Lower lobe of right lung (tissue), 2 donors: Measurements from ENCODE around the gene DCTN1. TPM values are rescaled to one million over a fixed set of nuclear protein-coding genes. Genes with fewer than 3 reads are reported as not detected.
A peak's percentile ranks its signal among the peaks of the same experiment; 100 is the strongest.

Source experiments
- ATAC-seq, 2 donors: fragments of 200-7000 bp; cut with Tn5 transposase; one replicate each; pipeline ENCODE4 v1.9.1; 2020 to 2022; ENCODE audit warnings: mild to moderate bottlenecking in 2 of 2, moderate library complexity in 2 of 2
- DNase-seq: peaks from one replicate; pipeline ENCODE4 v3.0.0-alpha.2; 2020
- H3K27ac ChIP-seq: fragments of 200-600 bp; one replicate; pipeline ENCODE4 v1.8.0; 2022
- H3K27me3 ChIP-seq: fragments of 200-600 bp; one replicate; pipeline ENCODE4 v1.8.0; 2022; ENCODE audit warnings: low read depth
- H3K36me3 ChIP-seq: fragments of 200-600 bp; one replicate; pipeline ENCODE4 v1.8.0; 2022; ENCODE audit warnings: mild to moderate bottlenecking
- H3K4me1 ChIP-seq: fragments of 200-600 bp; one replicate; pipeline ENCODE4 v1.8.0; 2022
- H3K4me3 ChIP-seq: fragments of 200-600 bp; one replicate; pipeline ENCODE4 v1.8.0; 2022; ENCODE audit warnings: mild to moderate bottlenecking
- H3K9me3 ChIP-seq: fragments of 200-600 bp; one replicate; pipeline ENCODE4 v1.8.0; 2022
- intact Hi-C: fragments of 100-400 bp; cut with DNase I; formaldehyde crosslinking; loops from one replicate; pipeline ENCODE4 v1.11.0; 2022
- total RNA-seq: library from RNA; stranded (reverse); fragmentation: NEBNext Ultra II Directional; extraction: Animal tissue kit (Norgen Biotek cat#: 25700); gene quantifications from one replicate; pipeline ENCODE4 v1.2.1, GENCODE V29; 2021
- TF ChIP-seq, protein P1 (sequence below): fragments of 200-600 bp; IDR thresholded peaks from one replicate; pipeline ENCODE4 v1.8.0; 2022; ENCODE audit warnings: antibody characterized with exemption, mild to moderate bottlenecking
- donor health status: DM: no; HTN: yes; CAD: no; lungs with severe emphysema.

The DCTN1 gene
- total RNA-seq, 1 donor from 2014 or later: 142 TPM

DNA sequence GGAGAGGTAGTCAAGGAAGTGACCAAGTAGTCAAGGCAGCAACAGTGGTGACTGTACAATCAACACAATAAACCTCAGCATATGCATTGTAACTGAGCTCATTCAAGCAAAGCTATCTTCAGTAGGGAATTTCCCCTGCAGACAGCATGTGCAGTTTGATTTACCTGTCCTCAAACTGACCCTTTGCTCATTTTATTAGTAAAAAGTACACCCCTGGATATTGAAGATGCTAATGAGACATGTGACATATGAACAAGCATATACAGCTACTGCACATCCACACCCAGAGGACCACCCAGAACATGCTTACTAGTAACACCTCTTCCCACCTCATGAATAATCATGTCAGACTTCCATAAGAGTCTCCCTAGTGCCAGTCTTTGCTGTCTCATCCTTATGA, 25.9 kb upstream of the DCTN1 start:
- Histone ChIP-seq H3K4me1 (no peaks in the 10 kb centered on the region), H3K36me3 (no peaks in the 10 kb centered on the region), H3K9me3 (no peaks in the 10 kb centered on the region), H3K27ac (no peak overlapping the region), H3K4me3 (no peak overlapping the region), H3K27me3 (no peaks in the 10 kb centered on the region)
- intact Hi-C loops: no loop called here
- ATAC-seq (no peak), DNase-seq (no peak)
- TF ChIP-seq, protein P1, sequence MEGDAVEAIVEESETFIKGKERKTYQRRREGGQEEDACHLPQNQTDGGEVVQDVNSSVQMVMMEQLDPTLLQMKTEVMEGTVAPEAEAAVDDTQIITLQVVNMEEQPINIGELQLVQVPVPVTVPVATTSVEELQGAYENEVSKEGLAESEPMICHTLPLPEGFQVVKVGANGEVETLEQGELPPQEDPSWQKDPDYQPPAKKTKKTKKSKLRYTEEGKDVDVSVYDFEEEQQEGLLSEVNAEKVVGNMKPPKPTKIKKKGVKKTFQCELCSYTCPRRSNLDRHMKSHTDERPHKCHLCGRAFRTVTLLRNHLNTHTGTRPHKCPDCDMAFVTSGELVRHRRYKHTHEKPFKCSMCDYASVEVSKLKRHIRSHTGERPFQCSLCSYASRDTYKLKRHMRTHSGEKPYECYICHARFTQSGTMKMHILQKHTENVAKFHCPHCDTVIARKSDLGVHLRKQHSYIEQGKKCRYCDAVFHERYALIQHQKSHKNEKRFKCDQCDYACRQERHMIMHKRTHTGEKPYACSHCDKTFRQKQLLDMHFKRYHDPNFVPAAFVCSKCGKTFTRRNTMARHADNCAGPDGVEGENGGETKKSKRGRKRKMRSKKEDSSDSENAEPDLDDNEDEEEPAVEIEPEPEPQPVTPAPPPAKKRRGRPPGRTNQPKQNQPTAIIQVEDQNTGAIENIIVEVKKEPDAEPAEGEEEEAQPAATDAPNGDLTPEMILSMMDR: no peak

DNA sequence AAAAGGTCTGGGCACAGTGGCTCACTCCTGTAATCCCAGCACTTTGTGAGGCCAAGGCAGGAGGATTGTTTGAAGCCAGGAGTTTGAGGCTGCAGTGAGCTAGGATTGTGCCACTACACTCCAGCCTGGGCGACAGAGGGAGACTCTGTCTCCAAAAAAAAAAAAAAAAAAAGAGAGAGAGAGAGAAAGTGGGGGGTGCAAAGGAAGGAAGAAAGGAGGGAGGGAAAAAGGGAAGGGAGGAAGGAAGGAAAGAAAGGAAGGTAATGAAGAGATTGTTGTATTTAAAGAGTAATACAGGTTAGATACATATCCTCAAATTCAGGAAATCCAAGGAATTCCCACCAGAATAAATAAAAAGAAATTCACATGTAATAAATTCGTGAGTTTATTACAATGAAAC, 21.8 kb upstream of the DCTN1 start:
- DNase-seq: no peak

DNA sequence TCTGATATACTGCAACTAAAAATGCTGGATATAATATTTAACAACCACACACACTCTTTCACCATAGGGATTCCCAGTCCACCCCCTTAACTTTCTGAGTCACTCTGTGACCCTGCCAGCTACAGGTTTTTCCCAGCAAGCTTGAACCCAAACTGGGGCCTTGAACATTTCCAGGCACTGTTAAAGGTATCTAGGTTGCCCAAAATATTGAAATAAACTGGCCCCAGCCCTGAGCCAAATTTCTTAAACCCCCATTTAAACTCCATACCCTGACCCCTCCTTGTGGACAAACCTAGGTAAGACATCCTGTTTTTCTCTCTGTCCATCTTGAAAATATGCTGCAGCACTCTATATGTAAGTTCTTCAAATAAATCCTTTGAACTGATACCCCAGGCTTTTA, 19.7 kb upstream of the DCTN1 start:
- H3K36me3 ChIP-seq: no peaks in the 10 kb centered on the region
- no peaks in the 10 kb centered on the region for H3K27me3 ChIP-seq
- H3K4me1 ChIP-seq: no peaks in the 10 kb centered on the region
- DNase-seq (no peak), ATAC-seq (peak in 1 of 2 donors; percentile 60)
- no peak overlapping the region for H3K4me3 ChIP-seq
- no peaks in the 10 kb centered on the region for H3K9me3 ChIP-seq
- intact Hi-C loops: no loop called here
- H3K27ac ChIP-seq: no peak overlapping the region
- TF ChIP-seq, protein P1: peak; percentile 46

More for the DNA sequence above, 21.8 kb upstream of the DCTN1 start:
- TF ChIP-seq, protein P1: no peak
- H3K27me3 ChIP-seq: no peaks in the 10 kb centered on the region
- H3K27ac ChIP-seq: no peak overlapping the region
- H3K36me3 ChIP-seq: no peaks in the 10 kb centered on the region
- no peaks in the 10 kb centered on the region for H3K9me3 ChIP-seq
- intact Hi-C loops: no loop called here
- ATAC-seq: no peak
- H3K4me3 ChIP-seq: no peak overlapping the region
- no peaks in the 10 kb centered on the region for H3K4me1 ChIP-seq

DNA sequence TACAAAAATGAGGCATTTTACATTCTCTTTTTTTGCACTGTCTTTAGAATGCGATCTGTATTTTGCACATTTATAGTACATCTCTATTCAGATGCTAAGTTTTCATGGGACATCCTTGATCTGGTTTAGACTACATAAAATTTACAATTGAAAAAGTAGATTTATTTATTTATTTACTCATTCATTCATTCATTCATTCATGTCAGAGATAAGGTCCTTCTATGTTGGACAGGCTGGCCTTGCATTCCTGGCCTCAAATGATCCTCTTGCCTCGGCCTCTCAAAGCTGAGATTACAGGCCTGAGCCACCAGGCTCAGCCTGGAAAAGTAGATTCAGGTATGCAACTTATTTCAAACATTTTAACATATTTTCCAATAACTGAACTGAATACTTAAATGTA, 16.0 kb upstream of the DCTN1 start:
- intact Hi-C loops: no loop called here
- H3K27ac ChIP-seq: no peak overlapping the region
- H3K9me3 ChIP-seq: no peaks in the 10 kb centered on the region
- no peaks in the 10 kb centered on the region for H3K27me3 ChIP-seq
- peaks cover 4% of the 10 kb centered on the region for H3K4me1 ChIP-seq
- no peak for ATAC-seq
- H3K36me3 ChIP-seq: no peaks in the 10 kb centered on the region
- TF ChIP-seq, protein P1: no peak
- no peak overlapping the region for H3K4me3 ChIP-seq
- no peak for DNase-seq

DNA sequence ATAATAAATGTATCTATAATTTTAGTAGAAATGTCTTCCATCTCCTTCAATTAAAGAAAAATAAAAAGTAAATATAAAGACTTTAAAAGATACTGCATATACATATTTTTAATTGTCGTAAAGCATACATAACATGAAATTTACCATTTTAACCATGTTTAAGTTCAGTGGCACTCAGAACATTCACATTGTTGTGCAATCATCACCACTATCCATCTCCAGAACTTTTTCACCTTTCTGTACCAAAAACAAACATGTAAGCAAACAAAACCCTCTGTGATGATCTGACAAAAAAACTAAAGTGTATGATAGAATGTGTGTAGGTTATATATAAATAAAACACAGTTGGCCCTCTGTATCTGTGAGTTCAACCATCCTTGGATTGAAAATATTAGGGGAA, 13.4 kb upstream of the DCTN1 start:
- Histone ChIP-seq H3K9me3 (no peaks in the 10 kb centered on the region), H3K27ac (no peak overlapping the region), H3K27me3 (no peaks in the 10 kb centered on the region), H3K4me1 (peaks cover 31% of the 10 kb centered on the region), H3K36me3 (no peaks in the 10 kb centered on the region), H3K4me3 (no peak overlapping the region)
- no peak for ATAC-seq
- no peak for DNase-seq
- TF ChIP-seq, protein P1: no peak
- intact Hi-C loops: no loop called here

DNA sequence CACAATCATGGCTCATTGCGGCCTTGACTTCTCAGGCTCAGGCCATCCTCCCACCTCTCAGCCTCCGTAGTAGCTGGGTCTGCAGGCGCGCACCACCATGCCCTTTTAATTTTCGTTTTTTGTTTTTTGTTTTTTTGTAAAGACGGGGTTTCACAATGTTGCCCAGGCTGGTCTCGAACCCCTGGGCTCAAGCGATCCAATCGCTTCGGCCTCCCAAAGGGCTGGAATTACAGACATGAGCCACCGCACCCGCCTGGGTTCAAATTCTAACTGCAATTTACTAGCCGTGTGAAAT, 12.3 kb upstream of the DCTN1 start:
- ATAC-seq: no peak
- TF ChIP-seq, protein P1: no peak
- H3K4me3 ChIP-seq: peak overlapping the region; percentile 82

More for the DNA sequence above, 12.3 kb upstream of the DCTN1 start:
- H3K36me3 ChIP-seq: no peaks in the 10 kb centered on the region
- peaks cover 35% of the 10 kb centered on the region for H3K4me1 ChIP-seq
- no peak for DNase-seq
- H3K27me3 ChIP-seq: no peaks in the 10 kb centered on the region
- intact Hi-C loops: no loop called here
- H3K27ac ChIP-seq: no peak overlapping the region
- H3K9me3 ChIP-seq: no peaks in the 10 kb centered on the region
